Stimulated activated CD8-positive, alpha-beta memory T cell treated with anti-CD3 and anti-CD28 coated beads, Interleukin-12 subunit alpha, Interleukin-12 subunit beta, amount 100 ng/mL, for 1 hour (primary cell): Measurements from ENCODE around the gene CFAP99.

Experiments
- DNase-seq: peaks from one replicate; pipeline ENCODE4 v3.0.0-alpha.2; 2020; ENCODE audit warnings: low read depth

The CFAP99 gene

DNA sequence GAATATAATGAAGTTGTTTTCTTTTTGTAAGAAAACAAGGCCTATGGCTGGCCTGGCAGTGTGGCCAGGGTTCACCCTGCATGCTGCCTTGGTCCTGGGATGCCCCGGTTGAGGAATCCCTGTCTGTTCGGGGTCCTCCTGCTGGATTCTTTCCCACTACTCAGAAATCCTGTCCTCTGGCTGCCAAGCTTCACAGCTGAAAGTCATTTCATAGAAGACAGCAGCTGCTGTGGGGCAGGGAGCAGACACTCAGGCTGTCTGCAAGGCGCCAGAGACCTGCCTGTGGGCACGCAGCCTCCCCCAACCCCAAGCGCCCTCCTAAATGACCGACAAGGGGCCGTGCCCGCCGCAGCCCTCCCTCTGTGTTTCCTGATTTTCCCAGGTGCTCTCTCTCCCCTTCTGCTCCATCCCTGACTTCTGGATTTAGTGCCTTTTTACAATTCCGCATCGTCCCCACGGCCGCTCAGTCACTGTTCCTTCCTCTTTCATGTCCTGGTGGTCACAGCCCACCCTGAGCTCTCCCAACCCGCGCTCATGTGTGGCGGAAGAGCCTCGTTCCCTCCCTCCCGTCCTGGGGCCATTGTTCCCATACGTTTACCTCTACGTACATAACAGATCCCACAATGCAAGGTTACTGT is 27.9 kb upstream of the CFAP99 start:
- no peak for DNase-seq

DNA sequence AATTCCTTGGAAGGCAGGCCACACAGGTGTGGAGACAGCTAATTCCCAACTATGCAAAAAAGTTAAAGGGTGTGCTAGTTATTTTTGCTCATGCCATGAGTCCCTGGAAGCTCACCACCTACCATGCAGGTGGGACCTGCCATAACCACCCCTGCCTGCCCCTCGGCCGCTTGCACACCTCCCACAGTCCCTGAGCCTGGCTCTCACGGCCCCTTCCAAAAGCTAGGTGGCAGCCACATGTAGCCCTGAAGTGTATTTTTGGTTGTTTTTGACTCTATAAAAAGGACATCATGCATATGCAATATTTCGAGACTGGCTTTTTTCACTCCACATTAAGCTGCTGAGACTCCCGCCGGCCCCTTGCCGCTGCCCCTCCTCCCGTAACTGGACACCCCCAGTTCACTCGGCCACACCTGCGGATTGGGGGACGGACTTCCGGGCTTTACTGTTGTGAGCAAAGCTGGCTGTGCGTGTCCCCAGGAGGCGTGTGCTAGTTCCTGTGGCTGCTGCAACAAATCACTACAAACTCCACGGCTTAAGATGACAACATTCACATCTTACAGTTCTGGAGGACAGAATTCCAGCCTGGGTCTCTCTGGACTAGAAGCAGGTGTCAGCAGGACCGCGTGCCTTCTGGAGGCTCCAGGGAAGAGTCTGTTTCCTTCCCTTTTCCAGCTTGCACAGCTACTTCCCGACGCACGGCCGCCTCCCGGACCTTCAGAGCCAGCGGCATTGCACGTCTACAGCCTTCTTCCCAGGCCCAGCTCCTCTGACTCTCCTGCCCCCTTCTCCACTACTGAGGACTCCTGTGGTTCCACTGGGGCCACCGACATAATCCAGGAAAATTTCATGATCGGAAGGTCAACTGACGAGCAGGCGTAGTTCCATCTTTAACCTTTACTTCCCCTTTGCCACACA is 25.1 kb upstream of the CFAP99 start:
- DNase-seq = no peak

DNA sequence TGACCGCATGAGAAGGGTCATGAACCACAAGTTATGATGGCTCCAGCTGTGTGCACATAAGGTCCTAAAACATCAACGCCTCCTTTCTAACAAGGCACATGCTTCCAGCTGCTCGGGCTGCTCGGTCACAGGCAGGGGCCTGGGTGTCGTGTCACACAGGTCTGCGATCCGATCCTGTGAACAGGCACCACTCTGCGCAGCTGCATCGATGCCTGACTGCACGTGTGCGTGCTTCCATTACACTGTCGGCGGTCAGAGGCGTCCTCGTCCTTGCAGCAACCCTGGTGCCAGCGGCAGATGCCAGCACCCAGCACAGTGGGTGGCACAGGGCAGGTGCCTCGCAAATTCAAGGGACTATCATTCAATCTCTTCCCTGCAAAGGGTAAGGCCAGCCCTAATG is 24.2 kb upstream of the CFAP99 start:
- no peak for DNase-seq

DNA sequence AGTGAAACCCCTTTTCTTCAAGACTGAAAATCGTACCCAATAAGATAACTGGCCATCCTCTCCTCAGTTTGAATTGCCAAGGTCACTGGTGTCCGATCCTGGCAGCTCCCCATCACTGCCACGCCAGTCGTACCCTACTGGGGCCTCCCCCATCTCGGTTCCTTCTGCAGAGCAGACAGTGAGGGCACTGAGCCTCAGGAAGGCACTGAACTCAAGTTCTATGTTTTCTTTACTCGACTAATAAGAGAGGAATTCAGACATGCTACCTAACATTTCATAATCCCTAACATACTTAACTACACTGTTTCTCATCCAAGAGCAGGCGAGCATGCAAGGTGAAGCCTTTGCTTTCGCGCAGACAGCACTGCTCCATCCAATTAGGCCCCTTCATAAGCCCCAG is 23.7 kb upstream of the CFAP99 start:
- DNase-seq = no peak

DNA sequence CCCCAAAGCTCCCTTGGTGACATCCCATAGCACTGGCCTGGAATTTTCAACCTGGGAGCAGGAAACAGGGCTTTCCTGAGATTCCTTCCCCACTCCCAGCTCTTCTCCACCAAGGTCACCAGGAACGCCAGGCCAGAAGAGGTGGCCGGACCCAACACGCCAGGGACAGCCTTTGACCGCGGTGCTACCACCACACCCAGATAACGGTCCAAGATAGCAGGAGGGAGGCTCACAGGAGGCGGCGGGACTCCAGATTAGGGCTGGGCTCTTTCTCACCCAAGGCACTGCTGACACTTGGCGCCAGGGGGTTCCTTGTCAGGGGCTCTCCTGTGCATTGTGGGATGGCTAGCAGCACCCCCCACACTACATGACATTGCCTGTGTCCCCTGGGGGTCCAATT is 23.2 kb upstream of the CFAP99 start:
- no peak for DNase-seq

DNA sequence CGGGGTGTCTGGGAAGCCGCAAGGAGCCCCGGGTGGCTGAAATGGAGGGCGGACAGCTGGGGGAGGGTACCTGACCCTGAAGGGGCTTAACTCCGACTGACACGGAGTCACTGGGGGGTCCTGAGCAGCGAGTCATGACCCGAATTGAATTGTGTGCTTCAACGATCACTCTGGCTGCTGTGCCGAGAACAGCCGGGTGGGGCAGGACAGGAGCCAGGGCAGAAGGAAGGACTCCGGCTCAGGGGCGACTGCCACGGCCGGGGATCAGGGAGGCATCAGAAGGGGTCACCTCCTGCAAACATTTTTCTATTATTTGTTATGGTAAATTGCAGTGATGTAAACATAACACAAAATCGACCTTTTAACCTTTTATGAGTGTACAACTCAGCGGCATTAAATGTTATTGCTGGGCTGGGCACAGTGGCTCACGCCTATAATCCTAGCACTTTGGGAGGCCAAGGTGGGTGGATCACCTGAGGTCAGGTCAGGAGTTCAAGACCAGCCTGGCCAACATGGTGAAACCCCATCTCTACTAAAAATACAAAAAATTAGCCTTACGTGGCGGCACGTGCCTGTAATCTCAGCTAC is 21.9 kb upstream of the CFAP99 start:
- DNase-seq = no peak

DNA sequence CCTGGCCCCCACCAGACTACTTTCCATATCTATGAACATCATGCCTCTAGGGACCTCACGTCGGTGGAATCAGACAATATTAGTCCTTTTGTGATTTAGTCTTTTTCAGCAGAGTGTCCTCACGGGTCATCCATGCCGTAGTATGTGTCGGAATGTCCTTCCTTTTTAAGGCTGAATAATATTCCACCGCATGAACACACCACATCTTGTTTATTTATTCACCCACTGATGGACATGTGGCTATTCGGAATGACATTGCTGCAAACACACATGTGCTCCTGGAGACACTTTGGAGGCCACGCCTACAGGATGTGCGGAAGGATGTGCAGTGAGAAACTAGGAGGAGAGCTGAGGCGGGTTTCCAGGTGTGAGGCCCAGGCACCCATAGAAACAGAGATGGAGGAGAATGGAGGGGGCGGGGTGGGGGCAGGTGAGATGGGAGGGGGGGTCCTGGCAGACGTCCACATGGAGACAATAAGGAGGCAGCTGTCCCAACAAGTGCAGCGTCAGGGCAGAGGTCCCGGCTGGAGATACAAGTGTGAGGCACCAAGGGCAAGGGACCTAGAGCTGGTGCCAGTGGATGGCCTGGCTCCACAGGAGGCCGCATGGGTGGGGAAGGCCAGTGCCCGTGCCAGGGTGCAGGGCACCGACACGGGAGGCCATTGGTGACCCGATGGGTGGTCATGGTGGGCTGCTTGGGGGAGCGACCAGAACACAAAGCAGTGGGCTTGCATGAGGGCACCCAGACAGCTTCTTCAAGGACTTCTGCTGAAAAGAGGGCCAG is 21.0 kb upstream of the CFAP99 start:
- no peak for DNase-seq

DNA sequence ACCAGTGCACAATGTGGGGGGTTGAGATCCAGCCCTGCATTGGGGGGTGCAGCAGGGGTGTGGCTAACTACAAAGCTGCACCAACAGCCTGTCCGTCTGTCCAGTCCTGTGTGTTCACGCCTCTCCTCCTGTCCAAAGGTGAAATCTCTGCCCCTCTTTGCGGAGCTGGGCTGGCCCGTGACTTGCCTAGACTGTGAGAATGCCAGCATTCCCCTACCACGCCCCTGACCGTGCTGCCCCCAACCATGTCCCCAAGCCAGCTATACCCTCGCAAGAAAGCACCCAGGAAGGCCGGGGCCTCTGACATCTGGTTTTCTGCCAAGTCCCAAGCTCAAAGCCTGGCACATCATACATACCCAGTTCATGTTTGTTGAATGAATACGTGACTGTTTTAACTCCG is 19.5 kb upstream of the CFAP99 start:
- no peak for DNase-seq

DNA sequence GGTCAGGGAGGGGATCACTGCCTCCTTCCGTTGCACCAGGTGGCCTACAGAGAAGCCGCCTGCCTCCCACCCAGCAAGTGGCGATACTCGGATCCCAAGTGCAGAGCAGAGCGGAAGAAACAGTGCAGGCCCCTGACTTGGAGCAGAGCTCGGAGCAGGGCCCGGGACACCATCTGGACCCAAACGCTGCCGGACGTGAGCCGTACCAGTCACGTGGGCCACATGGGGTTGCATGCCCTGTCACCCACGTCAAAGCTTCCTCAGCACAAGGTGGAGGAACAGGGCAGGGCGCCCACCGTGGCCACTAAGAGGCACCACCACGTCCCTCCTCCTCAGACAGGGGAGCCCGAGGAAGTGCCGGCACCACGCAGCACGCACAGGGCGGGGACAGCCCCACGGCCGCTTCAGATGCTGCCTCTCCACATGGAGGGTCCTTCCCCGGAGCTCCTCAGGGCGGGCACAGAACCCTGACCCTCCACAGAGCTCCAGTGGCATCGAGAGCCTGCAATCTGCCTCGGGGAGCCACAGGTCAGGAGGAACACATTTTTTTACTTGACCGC is 19.0 kb upstream of the CFAP99 start:
- DNase-seq = no peak

DNA sequence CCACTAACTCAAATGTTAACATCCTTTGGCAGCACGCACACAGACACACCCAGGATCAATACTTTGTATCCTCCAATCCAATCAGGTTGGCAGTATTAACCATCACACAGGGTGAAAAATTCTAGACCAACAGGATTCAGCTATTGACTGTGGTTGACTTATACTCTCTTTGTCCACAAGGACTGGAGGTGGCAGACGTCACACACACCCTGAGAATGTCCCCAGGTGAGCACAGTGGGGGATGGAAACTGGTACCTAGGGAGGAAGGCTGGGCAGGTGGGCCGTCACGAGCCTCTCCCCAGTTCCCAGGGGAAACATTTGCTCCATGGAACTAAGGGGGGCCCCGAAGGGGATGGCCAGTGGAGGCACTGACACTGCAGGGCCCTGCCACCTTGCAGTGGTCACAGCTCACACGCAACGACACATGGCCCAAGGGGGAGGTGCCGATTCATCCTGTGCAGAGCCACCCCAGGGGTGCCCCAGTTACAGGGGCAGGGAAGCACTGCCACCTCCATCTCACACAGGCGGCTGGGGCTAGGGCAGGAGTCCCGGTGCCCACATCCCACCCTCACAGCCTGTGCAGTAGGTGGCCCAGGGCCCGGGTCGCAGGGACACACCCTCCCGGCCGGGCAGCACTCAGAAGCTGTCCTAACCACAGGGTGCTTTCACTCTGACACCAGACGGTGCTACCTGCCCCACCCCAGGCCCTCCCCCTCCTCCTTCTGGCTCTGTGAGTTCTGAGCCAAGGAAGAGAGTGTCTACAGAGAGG is 17.7 kb upstream of the CFAP99 start:
- DNase-seq = no peak

DNA sequence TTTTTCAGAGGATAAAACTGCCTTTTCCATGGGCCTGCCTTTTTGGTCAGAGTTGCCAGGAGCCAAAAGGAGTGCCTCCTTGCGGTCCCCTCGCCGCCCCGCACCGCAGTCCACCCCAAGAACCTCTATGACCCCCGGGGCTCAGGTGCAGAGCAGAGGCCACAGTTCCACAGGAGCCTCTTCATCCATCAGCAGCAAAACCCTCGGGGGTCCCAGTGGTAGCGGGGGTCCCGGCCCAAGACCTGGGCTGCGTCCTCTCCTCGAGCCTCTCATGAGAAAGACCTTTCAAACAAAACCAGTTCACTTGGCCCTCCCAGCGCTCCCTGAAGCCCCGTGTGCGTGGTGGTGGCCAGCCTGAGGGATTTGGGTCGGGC is 17.2 kb upstream of the CFAP99 start:
- no peak for DNase-seq

DNA sequence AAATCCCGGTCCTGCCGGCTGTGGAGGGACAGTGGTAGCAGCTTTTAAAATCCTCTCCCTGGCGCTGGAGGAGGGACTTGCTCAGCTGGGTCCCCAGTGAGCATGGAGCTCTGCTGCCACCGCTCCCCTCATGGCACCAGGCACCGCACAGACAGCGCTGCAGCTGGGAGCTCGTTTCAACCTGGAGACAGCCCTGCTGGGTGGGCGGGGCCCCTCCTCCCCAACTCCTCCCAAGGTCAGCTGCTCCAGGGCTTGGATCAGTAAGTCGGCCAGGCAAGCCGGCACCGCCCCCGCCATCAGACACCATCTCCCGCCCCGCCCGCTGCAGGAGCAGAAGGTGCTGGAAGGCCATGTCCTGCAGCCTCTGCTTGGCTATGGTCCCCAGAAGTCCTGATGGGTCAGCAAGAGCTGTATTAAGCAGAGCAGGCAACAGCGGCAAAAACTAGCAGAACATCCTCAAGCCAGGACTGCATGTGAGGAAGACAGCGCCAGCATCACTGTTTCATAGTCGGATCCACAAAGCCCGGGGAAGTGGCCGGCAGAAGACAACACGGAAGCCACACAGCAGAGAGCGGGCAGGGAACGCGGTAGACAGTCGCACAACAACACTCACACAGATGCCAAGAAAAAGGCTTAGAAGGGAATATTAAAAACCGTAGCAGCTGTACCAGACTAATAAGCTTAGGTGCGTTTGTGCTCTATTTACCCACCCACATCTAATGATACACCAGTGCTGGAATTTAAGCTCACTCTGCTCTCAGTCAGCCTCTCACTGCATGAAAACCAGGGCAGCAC is 16.5 kb upstream of the CFAP99 start:
- no peak for DNase-seq

DNA sequence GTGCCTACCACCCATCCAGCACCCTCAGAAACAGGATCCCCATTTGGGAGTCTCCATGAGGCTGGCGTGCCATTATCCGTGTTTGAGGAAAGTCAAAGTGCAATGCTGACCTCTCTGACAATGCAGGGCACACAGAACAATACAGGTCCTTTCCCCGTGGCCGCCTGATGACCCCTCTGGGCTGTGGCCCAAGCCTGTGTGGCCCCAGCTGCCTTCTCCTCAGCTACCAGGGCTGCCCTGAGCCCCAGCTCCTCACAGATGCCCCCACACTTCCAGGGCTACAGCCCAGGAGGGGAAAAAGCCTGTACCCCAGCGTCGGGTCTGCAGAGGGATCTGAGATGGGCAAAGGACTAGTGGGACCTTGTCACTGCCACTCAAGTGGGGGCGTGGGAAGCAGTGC is 15.8 kb upstream of the CFAP99 start:
- DNase-seq = no peak

DNA sequence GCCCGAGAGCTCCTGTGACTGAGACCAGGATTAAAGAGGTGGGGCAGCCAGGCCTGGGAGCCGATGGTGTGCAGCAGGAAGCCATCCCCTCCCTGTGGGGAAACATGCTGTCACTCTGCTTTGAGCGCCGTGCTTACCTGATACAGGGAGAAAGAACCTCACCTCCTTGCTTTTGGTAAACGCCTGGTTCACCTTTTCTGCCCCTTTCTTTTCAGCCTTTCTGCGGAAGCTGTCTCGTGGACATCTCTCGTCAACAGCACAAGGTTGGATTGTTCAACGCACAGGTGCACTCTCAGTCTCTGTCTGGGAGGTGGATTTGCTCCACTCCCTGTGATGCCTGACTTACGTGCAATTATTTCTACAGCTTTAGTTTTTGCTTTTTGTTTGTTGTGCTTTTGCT is 12.3 kb upstream of the CFAP99 start:
- no peak for DNase-seq

DNA sequence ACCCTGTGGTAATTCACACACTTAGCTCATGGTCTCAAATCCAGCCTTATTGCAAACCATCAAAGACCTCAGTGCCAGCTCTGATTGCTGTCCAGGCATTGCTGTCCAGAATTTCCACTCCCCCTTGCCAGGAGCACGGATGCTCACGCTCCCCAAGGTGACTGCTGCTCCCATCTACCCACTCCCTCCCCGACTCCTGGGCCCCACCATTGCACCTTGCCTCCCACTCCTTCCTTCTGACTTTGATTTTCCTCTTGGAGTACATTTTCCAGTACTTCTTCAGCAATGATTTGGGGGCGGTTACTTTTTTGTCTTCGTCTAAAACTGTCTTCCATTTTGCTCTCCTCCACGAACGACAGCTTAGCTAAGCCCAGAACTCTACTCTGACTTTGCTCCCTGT is 11.8 kb upstream of the CFAP99 start:
- no peak for DNase-seq

DNA sequence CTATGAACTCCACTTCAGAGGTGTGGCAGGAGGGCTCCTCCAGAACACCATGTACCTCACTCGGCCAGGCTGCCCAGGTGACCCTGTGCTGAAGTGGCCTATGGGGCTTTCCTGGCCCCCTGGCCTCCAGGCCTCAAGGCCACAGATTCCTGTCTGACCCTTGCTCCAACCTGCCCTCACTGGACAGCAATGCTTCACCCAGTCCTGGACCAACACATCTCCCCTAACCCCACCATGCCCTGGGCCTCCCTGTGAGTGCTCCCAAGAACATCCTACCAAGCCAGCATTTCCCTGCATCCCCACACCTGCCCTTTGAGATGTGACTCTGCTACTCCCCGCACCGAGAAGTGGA is 10.8 kb upstream of the CFAP99 start:
- DNase-seq = no peak

DNA sequence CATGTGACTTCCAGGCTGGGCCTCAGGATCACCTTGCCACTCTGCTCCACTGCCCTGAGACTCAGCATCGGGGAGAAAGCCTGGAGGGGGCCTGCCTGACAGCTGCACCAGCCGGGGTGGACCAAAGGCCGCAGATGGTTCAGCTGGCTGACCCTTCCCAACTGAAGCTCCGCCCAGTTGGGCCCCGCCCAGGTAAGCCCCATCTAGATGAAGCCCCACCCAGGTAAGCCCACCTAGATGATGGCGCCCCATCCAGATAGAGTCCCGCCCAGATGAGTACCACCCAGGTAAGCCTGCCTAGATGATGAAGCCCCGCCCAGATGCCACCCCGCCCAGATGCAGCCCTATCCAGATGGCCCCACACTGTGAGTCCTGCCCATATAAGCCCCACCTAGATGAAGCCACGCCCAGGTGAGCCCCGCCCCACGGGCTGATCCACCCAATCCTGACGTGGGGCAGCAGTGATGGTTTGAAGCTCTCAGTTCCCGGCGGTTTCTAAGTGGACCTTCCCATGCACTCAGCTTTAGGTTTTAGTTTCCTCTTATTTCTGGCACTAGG is 10.3 kb upstream of the CFAP99 start:
- no peak for DNase-seq

DNA sequence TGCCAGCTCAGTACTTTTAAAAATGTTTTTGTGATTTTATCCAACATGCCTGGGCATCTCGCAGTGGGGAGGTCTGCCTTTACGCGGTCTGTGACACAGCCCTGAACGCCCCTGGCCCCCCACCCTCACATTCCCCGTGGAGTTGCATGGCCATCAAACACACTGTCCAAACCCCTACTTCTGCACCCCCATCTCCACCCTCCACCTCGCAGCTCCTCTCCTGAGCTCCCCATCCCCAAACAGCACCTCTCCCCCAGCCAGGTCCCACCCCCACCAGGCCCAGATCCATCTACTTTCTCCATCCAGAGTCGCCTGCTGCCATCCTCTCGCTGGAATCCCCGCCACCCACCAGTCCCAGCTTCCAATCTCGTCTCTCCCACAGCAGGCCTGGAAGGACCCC is 9.8 kb upstream of the CFAP99 start:
- no peak for DNase-seq

DNA sequence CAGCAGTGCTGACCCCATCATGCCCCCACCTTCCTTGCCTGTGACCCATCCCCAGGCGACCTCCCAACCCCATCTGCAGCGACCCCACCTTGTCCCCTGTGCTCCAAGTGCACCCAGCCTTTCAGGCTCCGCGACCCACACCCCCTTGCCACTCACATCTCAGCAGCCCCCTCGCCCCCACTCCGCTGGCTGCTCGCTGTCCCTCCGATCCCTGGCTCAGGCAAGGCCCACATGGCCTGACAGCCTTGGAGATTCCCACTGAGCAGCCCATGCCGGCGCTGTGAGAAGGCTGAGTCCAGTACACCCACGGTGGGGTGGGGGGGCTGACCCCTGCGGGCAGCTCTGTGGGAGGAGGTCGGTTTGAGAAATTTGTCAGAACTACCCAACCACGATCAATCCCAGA is 9.4 kb upstream of the CFAP99 start:
- no peak for DNase-seq

DNA sequence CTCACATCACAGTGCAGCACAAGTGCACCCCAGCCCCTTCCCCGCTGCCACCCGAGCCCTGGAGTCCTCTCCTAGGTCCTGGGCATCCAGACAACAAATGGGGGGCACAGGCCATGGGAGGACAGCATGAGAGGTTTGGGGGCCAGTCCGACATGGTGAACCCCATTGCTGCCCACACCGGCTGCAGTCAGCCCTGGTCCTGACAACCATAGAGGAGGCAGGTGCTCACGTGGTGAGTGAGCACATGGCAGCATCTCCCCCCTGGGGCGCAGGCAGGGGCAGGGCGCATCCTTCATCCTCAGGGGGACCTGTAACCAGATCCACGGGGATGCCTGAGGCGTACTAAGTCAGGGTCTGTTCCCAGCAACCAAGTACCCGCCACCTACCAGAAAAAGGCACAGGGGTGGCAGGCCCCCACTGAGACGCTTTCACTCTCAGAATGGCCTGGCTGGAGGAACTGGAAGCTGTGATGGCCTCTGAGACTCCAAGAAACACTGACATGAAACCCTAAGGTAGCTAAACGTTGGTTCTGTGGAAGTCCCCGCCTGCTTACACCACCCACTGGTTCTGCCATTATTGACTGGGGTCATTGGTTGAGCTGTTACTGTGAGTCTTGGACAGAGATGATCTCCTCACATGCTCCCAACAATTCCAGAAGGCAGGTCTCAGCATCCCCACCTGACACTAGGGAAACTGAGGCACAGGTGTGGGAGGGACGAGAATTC is 6.8 kb upstream of the CFAP99 start:
- no peak for DNase-seq
